Activated T-helper 17 cell treated with anti-CD3 and anti-CD28 coated beads, Interleukin-2, amount 50 U/mL, for 72 hours (primary cell): ENCODE data around the gene LCLAT1. TPM values are rescaled to one million over a fixed set of nuclear protein-coding genes. Genes with fewer than 3 reads are reported as not detected.

Experiments
- ATAC-seq: fragments of 150-1000 bp; cut with Tn5 transposase; replicated peaks from 2 replicates; pipeline ENCODE4 v1.10.0; 2021; ENCODE audit warnings: mild to moderate bottlenecking, moderate library complexity
- H3K27ac Mint-ChIP-seq: one replicate; pipeline ENCODE4 v1.8.0; 2022; ENCODE audit warnings: mixed read lengths
- H3K27me3 Mint-ChIP-seq: one replicate; pipeline ENCODE4 v1.8.0; 2022; ENCODE audit warnings: mixed read lengths
- H3K36me3 Mint-ChIP-seq: one replicate; pipeline ENCODE4 v1.8.0; 2022; ENCODE audit warnings: low read depth, mild to moderate bottlenecking, mixed read lengths
- H3K4me1 Mint-ChIP-seq: one replicate; pipeline ENCODE4 v1.8.0; 2022; ENCODE audit warnings: mixed read lengths
- H3K4me3 Mint-ChIP-seq: one replicate; pipeline ENCODE4 v1.8.0; 2022; ENCODE audit warnings: mild to moderate bottlenecking, mixed read lengths
- H3K9me3 Mint-ChIP-seq: one replicate; pipeline ENCODE4 v1.8.0; 2022; ENCODE audit warnings: mixed read lengths
- total RNA-seq, 2 donors: library from RNA; stranded (reverse); gene quantifications; one replicate each; pipeline ENCODE4 v1.2.3, GENCODE V29; 2022

Gene LCLAT1
- total RNA-seq, 2 donors from 2014 or later = 14.5 to 18.0 TPM

DNA sequence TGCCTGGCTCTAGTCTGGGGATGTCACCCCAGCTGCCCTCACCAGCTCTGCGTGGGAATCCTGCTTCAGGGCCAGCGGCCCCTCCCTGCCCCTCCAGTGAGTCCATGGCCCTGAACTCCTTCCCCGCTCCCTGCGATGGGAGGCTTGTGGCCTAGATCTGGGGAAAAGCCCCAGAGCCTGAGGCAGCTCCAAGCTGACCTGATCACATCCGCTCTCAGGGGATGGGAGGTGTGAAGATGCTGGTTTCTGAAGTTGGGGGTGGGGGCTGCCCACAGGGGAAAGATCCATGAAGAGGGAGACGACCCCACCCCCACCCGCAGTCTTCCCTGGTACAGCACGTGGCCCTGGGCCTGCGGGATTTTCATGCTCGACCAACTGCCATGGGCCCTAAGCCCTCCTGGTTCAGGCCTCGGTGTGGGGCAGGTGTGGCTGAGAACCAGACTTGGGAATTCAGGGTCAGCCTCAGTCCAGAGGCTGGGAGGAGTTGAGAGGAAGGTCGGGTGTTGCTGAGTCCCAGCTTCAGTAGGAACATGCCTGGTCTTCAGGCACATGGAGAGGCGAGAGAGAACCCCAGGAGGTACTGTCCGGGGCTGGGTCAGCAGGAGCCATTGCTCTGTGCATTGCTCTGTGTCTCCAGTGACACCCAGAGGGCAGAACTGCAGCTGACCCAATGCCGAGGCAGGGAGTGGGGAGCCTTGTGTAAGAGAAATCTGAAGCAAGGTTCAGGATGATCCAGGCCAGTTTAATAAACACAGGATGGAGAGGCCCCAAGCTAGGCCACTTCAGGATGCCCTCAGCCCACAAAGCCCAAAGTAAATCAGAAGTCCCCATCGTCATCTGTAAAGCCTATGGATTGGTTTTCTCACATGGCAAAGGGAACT, 245.1 kb downstream of the LCLAT1 start:
- peaks cover 7% of the 10 kb centered on the region for H3K27me3 Mint-ChIP-seq
- H3K9me3 Mint-ChIP-seq = no peaks in the 10 kb centered on the region
- no peak overlapping the region for H3K27ac Mint-ChIP-seq
- H3K4me3 Mint-ChIP-seq = no peak overlapping the region
- no peaks in the 10 kb centered on the region for H3K4me1 Mint-ChIP-seq
- H3K36me3 Mint-ChIP-seq = no peaks in the 10 kb centered on the region
- peak; percentile 18 for ATAC-seq

DNA sequence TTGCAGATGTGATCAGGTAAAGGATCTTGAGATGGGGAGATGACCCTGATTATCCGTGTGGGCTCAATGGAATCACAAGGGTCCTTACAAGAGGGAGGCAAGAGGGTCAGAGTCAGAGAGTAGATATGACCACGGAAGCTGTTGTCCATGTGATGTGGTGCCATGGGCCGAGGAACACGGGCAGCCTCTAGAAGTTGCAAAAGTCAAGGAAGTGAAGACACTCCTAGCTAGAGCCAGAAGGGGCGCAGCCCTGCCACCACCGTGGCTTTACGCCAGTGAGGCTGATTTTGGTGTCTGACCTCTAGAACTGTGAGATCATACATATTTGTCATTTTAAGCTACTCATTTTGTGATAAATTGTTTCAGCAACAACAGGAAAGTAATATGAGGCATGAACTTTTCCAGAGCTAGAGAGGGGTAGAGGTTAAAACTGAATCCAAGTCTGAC, 245.8 kb downstream of the LCLAT1 start:
- no peaks in the 10 kb centered on the region for H3K9me3 Mint-ChIP-seq
- no peaks in the 10 kb centered on the region for H3K36me3 Mint-ChIP-seq
- no peak overlapping the region for H3K27ac Mint-ChIP-seq
- ATAC-seq = no peak
- H3K4me1 Mint-ChIP-seq = no peaks in the 10 kb centered on the region
- H3K4me3 Mint-ChIP-seq = no peak overlapping the region
- peaks cover 7% of the 10 kb centered on the region for H3K27me3 Mint-ChIP-seq

Other genes starting within 250 kb of the LCLAT1 start
- 100 to 1,000 TPM in 1 of 2 donors, 10 to 100 TPM in 1; 38.9 to 154 TPM for gene LBH, start 215.7 kb upstream of the LCLAT1 start, total RNA-seq